Measurements from ENCODE around the gene POU2AF3. TPM values are rescaled to one million over a fixed set of nuclear protein-coding genes. Genes with fewer than 3 reads are reported as not detected.

Gene POU2AF3
- polyA plus RNA-seq, 1 donor from 2014 or later, result 0.18 TPM

GRCh38 chr11:111329306-111330204, 31.2 kb downstream of the POU2AF3 start:
- Mint-ChIP-seq H3K4me3 (no peak overlapping the region), H3K9me3 (peaks cover 0 to 3% (median 0%) of the 10 kb centered on the region in 3 donors), H3K36me3 (peaks cover 6% of the 10 kb centered on the region), H3K27ac (no peak overlapping the region), H3K4me1 (peaks cover 5 to 7% (median 6%) of the 10 kb centered on the region in 3 donors), H3K27me3 (peaks cover 1% of the 10 kb centered on the region)

- Mint-ChIP-seq H3K4me1 (peaks cover 5 to 7% (median 6%) of the 10 kb centered on the region in 3 donors), H3K4me3 (no peak overlapping the region), H3K27ac (peak overlapping the region in 1 of 3 donors; percentile 76), H3K36me3 (peaks cover 6% of the 10 kb centered on the region), H3K9me3 (peaks cover 0 to 3% (median 0%) of the 10 kb centered on the region in 3 donors), H3K27me3 (no peaks in the 10 kb centered on the region)
Observed at GRCh38 chr11:111330234-111330893, 32.0 kb downstream of the POU2AF3 start.

GRCh38 chr11:111331711-111332479, 33.5 kb downstream of the POU2AF3 start:
- Mint-ChIP-seq H3K27ac (peak overlapping the region in 1 of 3 donors; percentile 33), H3K27me3 (no peaks in the 10 kb centered on the region), H3K4me3 (no peak overlapping the region), H3K9me3 (no peaks in the 10 kb centered on the region), H3K4me1 (peaks cover 5 to 7% (median 6%) of the 10 kb centered on the region in 3 donors), H3K36me3 (peaks cover 6% of the 10 kb centered on the region)

GRCh38 chr11:111334532-111335502, 36.5 kb downstream of the POU2AF3 start:
- Mint-ChIP-seq H3K27ac (peak overlapping the region in 1 of 3 donors; percentile 27), H3K36me3 (peaks cover 8% of the 10 kb centered on the region), H3K4me3 (no peak overlapping the region), H3K4me1 (peaks cover 2 to 5% (median 4%) of the 10 kb centered on the region in 3 donors), H3K9me3 (peaks cover 0 to 5% (median 4%) of the 10 kb centered on the region in 3 donors), H3K27me3 (no peaks in the 10 kb centered on the region)

- H3K9me3 Mint-ChIP-seq, result peaks cover 0 to 5% (median 4%) of the 10 kb centered on the region in 3 donors
- no peaks in the 10 kb centered on the region for H3K27me3 Mint-ChIP-seq
- peaks cover 0 to 5% (median 4%) of the 10 kb centered on the region in 3 donors for H3K4me1 Mint-ChIP-seq
- H3K27ac Mint-ChIP-seq, result no peak overlapping the region
- H3K36me3 Mint-ChIP-seq, result peaks cover 8% of the 10 kb centered on the region
- no peak overlapping the region for H3K4me3 Mint-ChIP-seq
Observed at GRCh38 chr11:111335549-111335948, 37.2 kb downstream of the POU2AF3 start.

GRCh38 chr11:111336062-111336461, 37.7 kb downstream of the POU2AF3 start:
- peaks cover 0 to 5% (median 4%) of the 10 kb centered on the region in 3 donors for H3K9me3 Mint-ChIP-seq
- peaks cover 0 to 5% (median 4%) of the 10 kb centered on the region in 3 donors for H3K4me1 Mint-ChIP-seq
- no peaks in the 10 kb centered on the region for H3K27me3 Mint-ChIP-seq
- peaks cover 8% of the 10 kb centered on the region for H3K36me3 Mint-ChIP-seq
- H3K27ac Mint-ChIP-seq, result no peak overlapping the region
- H3K4me3 Mint-ChIP-seq, result no peak overlapping the region

- no peak overlapping the region for H3K4me3 Mint-ChIP-seq
- peaks cover 0 to 5% (median 4%) of the 10 kb centered on the region in 3 donors for H3K4me1 Mint-ChIP-seq
- H3K36me3 Mint-ChIP-seq, result peaks cover 7% of the 10 kb centered on the region
- peak overlapping the region in 1 of 3 donors; percentile 23 for H3K27ac Mint-ChIP-seq
- H3K27me3 Mint-ChIP-seq, result no peaks in the 10 kb centered on the region
- H3K9me3 Mint-ChIP-seq, result peaks cover 0 to 5% (median 4%) of the 10 kb centered on the region in 3 donors
Observed at GRCh38 chr11:111336582-111337256, 38.4 kb downstream of the POU2AF3 start.

- no peak overlapping the region for H3K27ac Mint-ChIP-seq
- peaks cover 0 to 5% (median 4%) of the 10 kb centered on the region in 3 donors for H3K9me3 Mint-ChIP-seq
- peaks cover 0 to 11% (median 3%) of the 10 kb centered on the region in 3 donors for H3K4me1 Mint-ChIP-seq
- peaks cover 2% of the 10 kb centered on the region for H3K36me3 Mint-ChIP-seq
- H3K4me3 Mint-ChIP-seq, result no peak overlapping the region
- H3K27me3 Mint-ChIP-seq, result no peaks in the 10 kb centered on the region
Observed at GRCh38 chr11:111339758-111340388, 41.5 kb downstream of the POU2AF3 start.

- Mint-ChIP-seq H3K9me3 (peaks cover 0 to 5% (median 4%) of the 10 kb centered on the region in 3 donors), H3K27ac (no peak overlapping the region), H3K4me1 (peaks cover 11 to 29% (median 13%) of the 10 kb centered on the region in 3 donors), H3K36me3 (peaks cover 2% of the 10 kb centered on the region), H3K4me3 (no peak overlapping the region), H3K27me3 (no peaks in the 10 kb centered on the region)
Observed at GRCh38 chr11:111342329-111342728, 44.0 kb downstream of the POU2AF3 start.

GRCh38 chr11:111344032-111344431, 45.7 kb downstream of the POU2AF3 start:
- Mint-ChIP-seq H3K4me3 (no peak overlapping the region), H3K27ac (peak overlapping the region in 1 of 3 donors; percentile 50), H3K4me1 (peaks cover 13 to 36% (median 14%) of the 10 kb centered on the region in 3 donors), H3K9me3 (peaks cover 0 to 4% (median 3%) of the 10 kb centered on the region in 3 donors), H3K36me3 (no peaks in the 10 kb centered on the region), H3K27me3 (no peaks in the 10 kb centered on the region)

GRCh38 chr11:111347002-111347722, 48.8 kb downstream of the POU2AF3 start:
- H3K9me3 Mint-ChIP-seq, result no peaks in the 10 kb centered on the region
- no peaks in the 10 kb centered on the region for H3K36me3 Mint-ChIP-seq
- H3K4me1 Mint-ChIP-seq, result peaks cover 31 to 59% (median 36%) of the 10 kb centered on the region in 3 donors
- H3K27me3 Mint-ChIP-seq, result no peaks in the 10 kb centered on the region
- H3K4me3 Mint-ChIP-seq, result no peak overlapping the region
- H3K27ac Mint-ChIP-seq, result peak overlapping the region in 2 of 3 donors; percentile 10 to 17

GRCh38 chr11:111347723-111348115, 49.4 kb downstream of the POU2AF3 start:
- H3K4me1 Mint-ChIP-seq, result peaks cover 31 to 57% (median 36%) of the 10 kb centered on the region in 3 donors
- no peaks in the 10 kb centered on the region for H3K9me3 Mint-ChIP-seq
- H3K27ac Mint-ChIP-seq, result no peak overlapping the region
- H3K36me3 Mint-ChIP-seq, result peaks cover 2% of the 10 kb centered on the region
- no peak overlapping the region for H3K4me3 Mint-ChIP-seq
- H3K27me3 Mint-ChIP-seq, result no peaks in the 10 kb centered on the region

Data from IgD-negative memory B cell (primary cell).